ENCODE data around the gene UMODL1. TPM values are rescaled to one million over a fixed set of nuclear protein-coding genes. Genes with fewer than 3 reads are reported as not detected.

The UMODL1 gene
- total RNA-seq, 1 experiment from 2014 or later, result not detected

- intact Hi-C loops (cut with micrococcal nuclease; ENCODE audit: unreplicated experiment), result no loop called here
- H3K27me3 Mint-ChIP-seq (ENCODE audit: unreplicated experiment), result peaks cover 12% of the 10 kb centered on the region
- DNase-seq, result peak; percentile 57
- H3K4me3 Mint-ChIP-seq (ENCODE audit: low read depth, unreplicated experiment), result no peak overlapping the region
- H3K36me3 Mint-ChIP-seq (ENCODE audit: insufficient read depth, unreplicated experiment), result no peaks in the 10 kb centered on the region
- TF ChIP-seq, protein P1, sequence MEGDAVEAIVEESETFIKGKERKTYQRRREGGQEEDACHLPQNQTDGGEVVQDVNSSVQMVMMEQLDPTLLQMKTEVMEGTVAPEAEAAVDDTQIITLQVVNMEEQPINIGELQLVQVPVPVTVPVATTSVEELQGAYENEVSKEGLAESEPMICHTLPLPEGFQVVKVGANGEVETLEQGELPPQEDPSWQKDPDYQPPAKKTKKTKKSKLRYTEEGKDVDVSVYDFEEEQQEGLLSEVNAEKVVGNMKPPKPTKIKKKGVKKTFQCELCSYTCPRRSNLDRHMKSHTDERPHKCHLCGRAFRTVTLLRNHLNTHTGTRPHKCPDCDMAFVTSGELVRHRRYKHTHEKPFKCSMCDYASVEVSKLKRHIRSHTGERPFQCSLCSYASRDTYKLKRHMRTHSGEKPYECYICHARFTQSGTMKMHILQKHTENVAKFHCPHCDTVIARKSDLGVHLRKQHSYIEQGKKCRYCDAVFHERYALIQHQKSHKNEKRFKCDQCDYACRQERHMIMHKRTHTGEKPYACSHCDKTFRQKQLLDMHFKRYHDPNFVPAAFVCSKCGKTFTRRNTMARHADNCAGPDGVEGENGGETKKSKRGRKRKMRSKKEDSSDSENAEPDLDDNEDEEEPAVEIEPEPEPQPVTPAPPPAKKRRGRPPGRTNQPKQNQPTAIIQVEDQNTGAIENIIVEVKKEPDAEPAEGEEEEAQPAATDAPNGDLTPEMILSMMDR (IDR thresholded peaks at IDR 0.05; ENCODE audit: unreplicated experiment), result no peak
- no peak overlapping the region for H3K27ac Mint-ChIP-seq (ENCODE audit: unreplicated experiment)
- no TSS peak for BruUV-seq (replicated peaks)
- H3K4me1 Mint-ChIP-seq (ENCODE audit: low read depth, unreplicated experiment), result no peaks in the 10 kb centered on the region
- H3K9me3 Mint-ChIP-seq (ENCODE audit: low read depth, unreplicated experiment), result no peaks in the 10 kb centered on the region
- CTCF ChIA-PET, result interaction anchor here (0.6 to 2.0 kb wide), 5 partner anchors 10 to 35 kb away, joined by 3 to 8 read pairs (median 3); no protein-coding TSS in a partner anchor
These were observed 36.9 kb downstream of the UMODL1 start for GRCh38 chr21:42107881-42108553.

DNA sequence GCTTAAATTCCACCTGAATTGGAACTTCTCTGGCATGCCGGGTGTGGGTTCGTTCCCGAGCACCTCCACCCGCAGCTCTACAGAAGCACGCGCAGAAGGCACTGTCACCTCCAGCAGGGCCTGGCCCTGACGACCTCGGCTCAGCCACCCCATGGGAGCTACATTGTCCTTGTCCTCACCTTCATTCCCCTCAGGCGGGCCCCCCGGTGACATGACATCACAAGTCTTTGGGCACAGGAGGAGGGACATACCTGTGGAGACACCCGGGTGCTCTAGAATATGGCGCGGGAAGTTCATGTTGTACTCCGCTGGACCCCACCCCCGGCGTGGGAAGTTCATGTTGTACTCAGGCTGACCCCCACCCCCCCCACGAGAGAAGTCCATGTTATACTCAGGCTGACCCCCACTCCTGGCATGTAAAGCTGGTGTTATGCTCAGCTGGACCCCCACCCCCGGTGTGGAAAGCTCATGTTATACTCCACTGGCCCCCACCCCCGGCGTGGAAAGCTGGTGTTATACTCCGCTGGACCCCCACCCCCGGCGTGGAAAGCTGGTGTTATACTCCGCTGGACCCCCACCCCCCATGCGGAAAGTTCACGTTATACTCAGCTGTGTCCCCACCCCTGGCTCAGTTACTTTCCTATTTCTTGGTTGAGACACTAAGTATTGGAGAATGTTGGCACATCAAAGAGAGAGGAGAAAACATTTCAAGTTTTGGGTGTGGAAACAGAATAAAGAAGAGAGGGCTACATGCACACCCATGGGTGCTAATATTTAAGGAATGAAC, 37.6 kb downstream of the UMODL1 start:
- no peaks in the 10 kb centered on the region for H3K9me3 Mint-ChIP-seq (ENCODE audit: low read depth, unreplicated experiment)
- H3K4me1 Mint-ChIP-seq (ENCODE audit: low read depth, unreplicated experiment), result no peaks in the 10 kb centered on the region
- TF ChIP-seq, protein P1 (IDR thresholded peaks at IDR 0.05; ENCODE audit: unreplicated experiment), result no peak
- H3K4me3 Mint-ChIP-seq (ENCODE audit: low read depth, unreplicated experiment), result no peak overlapping the region
- CTCF ChIA-PET, result interaction anchor here (0.8 to 2.0 kb wide), 3 partner anchors 9 to 59 kb away, joined by 3 to 8 read pairs (median 3); no protein-coding TSS in a partner anchor
- BruUV-seq (replicated peaks), result no TSS peak
- no peak for DNase-seq
- H3K27me3 Mint-ChIP-seq (ENCODE audit: unreplicated experiment), result peaks cover 19% of the 10 kb centered on the region
- no peaks in the 10 kb centered on the region for H3K36me3 Mint-ChIP-seq (ENCODE audit: insufficient read depth, unreplicated experiment)
- no peak overlapping the region for H3K27ac Mint-ChIP-seq (ENCODE audit: unreplicated experiment)
- intact Hi-C loops (cut with micrococcal nuclease; ENCODE audit: unreplicated experiment), result no loop called here

GRCh38 chr21:42109473-42109872, 38.4 kb downstream of the UMODL1 start:
- no TSS peak for BruUV-seq (replicated peaks)
- no peak for DNase-seq
- peaks cover 27% of the 10 kb centered on the region for H3K27me3 Mint-ChIP-seq (ENCODE audit: unreplicated experiment)
- no peaks in the 10 kb centered on the region for H3K36me3 Mint-ChIP-seq (ENCODE audit: insufficient read depth, unreplicated experiment)
- H3K4me1 Mint-ChIP-seq (ENCODE audit: low read depth, unreplicated experiment), result no peaks in the 10 kb centered on the region
- no peak overlapping the region for H3K27ac Mint-ChIP-seq (ENCODE audit: unreplicated experiment)
- no peaks in the 10 kb centered on the region for H3K9me3 Mint-ChIP-seq (ENCODE audit: low read depth, unreplicated experiment)
- H3K4me3 Mint-ChIP-seq (ENCODE audit: low read depth, unreplicated experiment), result no peak overlapping the region
- intact Hi-C loops (cut with micrococcal nuclease; ENCODE audit: unreplicated experiment), result no loop called here
- CTCF ChIA-PET, result no interaction called here
- TF ChIP-seq, protein P1 (IDR thresholded peaks at IDR 0.05; ENCODE audit: unreplicated experiment), result no peak

- Mint-ChIP-seq H3K36me3 (ENCODE audit: insufficient read depth, unreplicated experiment) (no peaks in the 10 kb centered on the region), H3K27me3 (ENCODE audit: unreplicated experiment) (peaks cover 32% of the 10 kb centered on the region), H3K4me1 (ENCODE audit: low read depth, unreplicated experiment) (no peaks in the 10 kb centered on the region), H3K4me3 (ENCODE audit: low read depth, unreplicated experiment) (no peak overlapping the region), H3K27ac (ENCODE audit: unreplicated experiment) (no peak overlapping the region), H3K9me3 (ENCODE audit: low read depth, unreplicated experiment) (no peaks in the 10 kb centered on the region)
- TF ChIP-seq, protein P1 (IDR thresholded peaks at IDR 0.05; ENCODE audit: unreplicated experiment), result no peak
- intact Hi-C loops (cut with micrococcal nuclease; ENCODE audit: unreplicated experiment), result loop anchor here (10.0 kb wide), 1 partner anchor 235 kb away; the partner anchor contains the start of gene PRDM15
- no peak for DNase-seq
- no TSS peak for BruUV-seq (replicated peaks)
- CTCF ChIA-PET, result no interaction called here
These were observed 38.9 kb downstream of the UMODL1 start for GRCh38 chr21:42109873-42110525.
